HG02981 (cell line): ENCODE results near the gene SPATA31A5.
"Not testable (repeated sequence)": the region's sequence is repeated elsewhere in the genome, so short reads cannot be mapped to it uniquely, and the experiment has no call there.

Experiments used
- ATAC-seq: cut with Tn5 transposase; IDR thresholded peaks from one replicate; pipeline ENCODE4 v1.9.1; 2021; ENCODE audit warnings: mild to moderate bottlenecking, moderate library complexity; ENCODE audit not compliant: unreplicated experiment

The SPATA31A5 gene

DNA sequence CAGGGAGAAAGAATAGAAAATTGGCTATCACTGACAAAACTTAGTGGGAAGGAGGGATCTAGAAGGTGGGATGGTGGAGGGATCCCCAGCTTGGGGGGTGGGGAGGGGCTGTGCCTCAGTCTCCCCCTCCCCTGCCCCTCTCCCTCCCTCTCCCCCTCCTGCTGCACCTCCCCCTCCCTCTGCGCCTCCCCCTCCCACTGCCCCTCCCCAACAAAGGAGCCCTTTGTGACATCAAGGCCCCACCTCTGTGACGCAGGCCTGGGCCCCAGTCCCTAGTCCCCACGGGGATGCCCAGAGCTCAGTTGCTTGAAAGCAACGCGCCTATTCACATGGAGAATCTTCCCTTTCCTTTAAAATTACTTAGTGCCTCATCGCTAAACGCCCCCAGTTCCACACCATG lies at the start of gene SPATA31A5:
TSS of gene SPATA31A5 (plus strand) at position 301 of the 400 bp plus-strand sequence. CDS start at position 330, 29 bp downstream.
- not testable (repeated sequence) for ATAC-seq

DNA sequence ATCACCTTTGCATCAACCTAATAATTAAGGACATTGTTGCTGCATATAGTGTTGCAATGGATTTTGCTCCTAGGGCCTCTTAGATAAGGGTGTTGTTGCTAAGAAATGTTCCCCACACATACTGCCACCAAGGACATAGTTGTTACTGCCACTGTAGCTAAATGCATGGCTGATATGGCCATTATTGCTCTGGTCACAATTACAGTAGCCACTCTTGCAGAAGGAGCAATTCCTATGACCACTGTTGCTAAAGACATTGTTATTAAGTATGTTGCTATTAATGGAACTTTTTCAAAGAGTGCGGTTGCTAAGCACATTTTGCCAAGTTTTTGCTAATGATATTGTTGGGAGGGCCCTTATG lies 48.8 kb downstream of the SPATA31A5 start:
- ATAC-seq: not testable (repeated sequence)

DNA sequence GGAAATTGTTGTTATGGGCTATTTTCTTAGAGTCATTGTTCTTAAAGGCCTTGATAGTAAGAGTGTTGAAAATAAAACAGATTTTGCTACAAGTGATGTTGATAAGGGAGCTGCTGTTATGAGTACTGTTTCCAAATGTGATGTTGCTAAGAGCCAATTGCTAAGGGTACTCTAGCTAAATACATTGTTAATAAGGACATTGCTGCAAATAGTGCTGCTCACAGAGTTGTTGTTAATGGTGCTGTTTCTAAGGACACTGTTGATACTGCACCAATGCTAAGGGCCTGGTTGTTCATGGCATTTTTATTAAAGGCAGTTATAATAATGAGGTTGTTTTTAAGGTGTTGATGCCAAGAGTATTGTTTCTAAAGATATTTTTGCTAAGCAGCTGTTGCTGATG lies 52.2 kb downstream of the SPATA31A5 start:
- ATAC-seq: not testable (repeated sequence)
